AG04449 (cell line): ENCODE measurements around the gene TP73.

ENCODE experiments used
- CTCF ChIA-PET: fragments of 350-600 bp; formaldehyde crosslinking; extraction: SDS; loops from one replicate; lab custom pipeline; 2021; ENCODE audit warnings: antibody characterized with exemption; lab: Yijun Ruan, JAX
- POLR2A ChIA-PET: fragments of 400-600, 350-600 bp; formaldehyde crosslinking; extraction: SDS; loops from one replicate; lab custom pipeline; 2020; ENCODE audit warnings: antibody characterized with exemption, inconsistent platforms; lab: Yijun Ruan, JAX
- DNase-seq: peaks from one replicate; pipeline ENCODE4 v3.0.0-alpha.2; 2010; ENCODE audit warnings: low read depth, low spot score
- H3K4me3 ChIP-seq: 2 replicates; pipeline ENCODE4 v1.5.1; 2011; ENCODE audit warnings: low read depth, mild to moderate bottlenecking, control low read depth, low read length
- TF ChIP-seq, protein P1 (sequence below): IDR thresholded peaks from one replicate; pipeline ENCODE4 v1.5.1; 2011; ENCODE audit warnings: mild to moderate bottlenecking, moderate library complexity, low read length, control low read depth, inconsistent platforms; ENCODE audit not compliant: insufficient read depth; ENCODE audit errors: missing control alignments

The TP73 gene

DNA sequence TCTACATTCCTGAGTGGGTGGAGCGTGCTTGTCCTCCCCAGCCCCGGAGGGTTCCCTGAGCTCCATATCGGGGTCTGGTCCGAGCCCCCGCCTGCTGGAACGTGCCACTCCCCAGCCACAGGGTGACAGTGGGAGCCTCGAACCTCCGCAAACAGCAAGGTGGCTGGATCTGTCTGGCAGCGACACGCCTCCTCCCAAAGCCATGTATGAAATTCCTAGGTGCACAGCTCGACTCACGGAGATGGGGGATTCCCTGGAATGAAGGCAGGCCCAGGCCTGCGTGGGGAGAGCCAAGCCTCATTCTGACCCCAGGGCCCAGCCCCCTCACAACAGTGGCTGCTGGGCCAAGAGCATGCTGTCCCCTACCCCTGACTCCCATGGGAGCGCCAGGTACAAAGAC lies 32.9 kb downstream of the TP73 start:
- DNase-seq: no peak
- ChIA-PET POLR2A (no interaction called here), CTCF (no interaction called here)
- TF ChIP-seq, protein P1, sequence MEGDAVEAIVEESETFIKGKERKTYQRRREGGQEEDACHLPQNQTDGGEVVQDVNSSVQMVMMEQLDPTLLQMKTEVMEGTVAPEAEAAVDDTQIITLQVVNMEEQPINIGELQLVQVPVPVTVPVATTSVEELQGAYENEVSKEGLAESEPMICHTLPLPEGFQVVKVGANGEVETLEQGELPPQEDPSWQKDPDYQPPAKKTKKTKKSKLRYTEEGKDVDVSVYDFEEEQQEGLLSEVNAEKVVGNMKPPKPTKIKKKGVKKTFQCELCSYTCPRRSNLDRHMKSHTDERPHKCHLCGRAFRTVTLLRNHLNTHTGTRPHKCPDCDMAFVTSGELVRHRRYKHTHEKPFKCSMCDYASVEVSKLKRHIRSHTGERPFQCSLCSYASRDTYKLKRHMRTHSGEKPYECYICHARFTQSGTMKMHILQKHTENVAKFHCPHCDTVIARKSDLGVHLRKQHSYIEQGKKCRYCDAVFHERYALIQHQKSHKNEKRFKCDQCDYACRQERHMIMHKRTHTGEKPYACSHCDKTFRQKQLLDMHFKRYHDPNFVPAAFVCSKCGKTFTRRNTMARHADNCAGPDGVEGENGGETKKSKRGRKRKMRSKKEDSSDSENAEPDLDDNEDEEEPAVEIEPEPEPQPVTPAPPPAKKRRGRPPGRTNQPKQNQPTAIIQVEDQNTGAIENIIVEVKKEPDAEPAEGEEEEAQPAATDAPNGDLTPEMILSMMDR: no peak
- H3K4me3 ChIP-seq: no peak overlapping the region

DNA sequence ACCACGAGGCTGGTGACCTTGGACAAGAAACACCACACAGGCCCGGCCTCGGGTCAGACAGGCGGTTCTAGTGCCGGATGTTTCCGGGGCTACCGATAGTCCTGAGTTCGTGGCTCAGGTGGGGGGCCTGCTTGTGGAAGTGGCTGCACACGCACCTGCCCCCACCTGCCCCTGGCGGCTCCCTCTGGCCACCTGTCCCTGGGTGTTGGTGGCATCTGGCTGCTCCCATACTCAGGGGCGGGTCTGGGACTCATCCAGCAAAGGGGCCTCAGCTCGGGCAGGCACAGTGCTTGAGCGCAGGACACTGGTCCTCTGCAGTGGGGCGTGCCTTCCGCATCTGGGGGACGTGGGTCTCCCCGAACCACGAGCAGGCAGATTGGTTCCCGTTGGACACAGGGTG lies 33.6 kb downstream of the TP73 start:
- CTCF ChIA-PET: interaction anchor here (1.3 kb wide), 1 partner anchor 9 kb away, joined by 4 read pairs; no protein-coding TSS in a partner anchor
- POLR2A ChIA-PET: no interaction called here
- TF ChIP-seq, protein P1: no peak
- no peak overlapping the region for H3K4me3 ChIP-seq
- no peak for DNase-seq

DNA sequence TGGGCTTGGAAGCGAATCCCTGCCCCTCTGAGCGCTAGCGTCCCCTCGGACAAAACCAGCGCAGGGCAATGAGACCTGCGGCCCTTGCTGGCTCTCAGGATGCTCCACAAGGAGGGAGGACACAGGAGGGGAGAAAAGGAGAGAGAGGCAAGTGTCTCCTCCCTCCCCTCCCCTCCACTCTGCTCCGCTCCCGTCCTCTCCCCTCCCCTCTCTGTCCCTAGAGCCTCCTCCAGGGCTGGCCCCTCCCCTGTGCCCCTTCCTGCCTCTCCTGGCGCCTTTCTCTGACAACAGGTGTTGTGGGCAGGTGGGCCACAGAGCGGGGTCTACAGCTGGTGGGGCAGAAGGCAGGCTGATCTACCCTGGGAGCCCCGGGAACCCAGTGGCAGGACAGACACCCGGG lies 35.2 kb downstream of the TP73 start:
- H3K4me3 ChIP-seq: no peak overlapping the region
- POLR2A ChIA-PET: no interaction called here
- DNase-seq: no peak
- CTCF ChIA-PET: interaction anchor here (0.9 to 1.2 kb wide), 2 partner anchors 9 to 15 kb away, joined by 3 read pairs; no protein-coding TSS in a partner anchor
- TF ChIP-seq, protein P1: no peak

DNA sequence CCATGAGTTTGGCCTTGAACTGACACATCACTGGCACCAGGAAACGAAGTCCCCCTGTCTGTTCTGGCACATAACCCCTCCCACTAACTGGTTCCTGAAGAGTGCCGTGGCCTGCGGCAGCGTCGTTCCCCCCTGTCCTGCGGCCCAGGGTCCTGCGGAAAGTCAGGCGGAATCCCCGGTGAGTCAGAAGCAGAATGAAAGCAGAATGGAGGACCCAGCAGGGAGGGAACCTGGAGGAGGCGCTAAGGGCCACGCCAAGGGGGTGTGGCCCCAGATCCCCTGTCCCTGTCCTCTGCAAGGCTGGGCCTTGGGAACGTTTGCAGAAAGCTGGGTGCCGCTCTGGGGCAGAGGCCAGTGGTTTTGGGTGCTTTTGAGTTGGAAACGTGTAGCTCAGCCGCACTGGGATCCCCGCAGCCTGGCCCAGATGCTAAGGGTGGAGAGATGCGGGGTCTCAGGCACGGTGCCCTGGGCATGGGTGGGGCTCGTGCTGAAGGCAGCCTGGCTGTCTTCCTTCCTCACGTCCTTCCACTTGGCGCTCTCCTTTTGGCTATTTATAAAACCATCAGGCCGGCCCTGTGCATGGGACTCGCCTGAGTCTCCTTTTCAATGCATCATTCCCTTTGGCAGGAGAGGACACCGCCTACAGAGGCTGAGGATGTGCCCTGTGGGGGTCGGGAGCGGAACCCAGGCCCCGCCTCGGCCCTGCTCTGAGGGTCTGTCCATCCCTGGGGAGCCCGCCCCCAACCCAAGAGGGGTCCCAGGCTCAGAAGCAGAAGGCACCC lies 36.2 kb downstream of the TP73 start:
- DNase-seq: no peak
- no peak overlapping the region for H3K4me3 ChIP-seq
- ChIA-PET POLR2A (no interaction called here), CTCF (interaction anchor here (0.7 to 0.9 kb wide), 2 partner anchors 8 to 16 kb away, joined by 3 to 4 read pairs; no protein-coding TSS in a partner anchor)
- TF ChIP-seq, protein P1: no peak

DNA sequence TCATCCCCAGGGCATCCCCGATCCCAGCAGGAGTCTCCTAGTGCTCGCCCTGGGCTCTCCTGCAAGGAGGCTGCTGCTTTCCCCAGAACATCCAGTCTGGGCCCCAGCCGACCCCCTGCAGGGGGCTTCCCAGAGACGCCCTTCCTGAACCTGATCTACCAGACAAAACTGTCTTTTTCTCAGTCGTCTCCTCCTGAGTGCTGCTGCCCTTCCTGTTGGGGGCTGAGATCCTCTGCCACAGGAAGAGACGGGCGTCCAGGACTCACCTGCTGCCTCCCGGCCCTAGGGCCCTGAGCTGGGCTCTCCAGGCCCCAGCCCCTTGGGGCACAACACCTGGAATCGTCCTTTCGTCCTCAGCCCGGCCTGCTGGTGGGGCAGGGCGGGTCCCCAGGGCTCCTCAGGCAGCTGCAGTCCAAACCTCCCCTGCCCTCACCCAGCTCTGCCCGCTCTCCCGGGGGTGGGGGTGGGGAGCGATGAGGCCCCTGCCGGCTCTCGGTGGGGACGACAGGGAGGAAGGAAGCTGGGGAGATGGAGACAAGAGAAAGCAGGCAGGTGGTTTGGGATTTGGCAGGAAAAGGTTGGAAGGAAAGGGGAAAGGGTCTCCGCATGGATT lies 36.9 kb downstream of the TP73 start:
- CTCF ChIA-PET: interaction anchor here (0.7 kb wide), 1 partner anchor 9 kb away, joined by 4 read pairs; no protein-coding TSS in a partner anchor

More for the DNA sequence above, 36.9 kb downstream of the TP73 start:
- TF ChIP-seq, protein P1: no peak
- no peak overlapping the region for H3K4me3 ChIP-seq
- DNase-seq: no peak
- POLR2A ChIA-PET: no interaction called here
